ENCODE measurements around the gene SPG7.

The SPG7 gene

GRCh38 chr16:89602952-89603590 lies 94.9 kb downstream of the SPG7 start:
- DNase-seq, result no peak

- DNase-seq, result no peak
Observed at GRCh38 chr16:89604764-89605163, 96.6 kb downstream of the SPG7 start.

- no peak for DNase-seq
Observed at GRCh38 chr16:89605186-89605970, 97.2 kb downstream of the SPG7 start.

GRCh38 chr16:89606006-89606405 lies 97.8 kb downstream of the SPG7 start:
- DNase-seq, result no peak
